ENCODE results near the gene SHISA8. TPM values are rescaled to one million over a fixed set of nuclear protein-coding genes. Genes with fewer than 3 reads are reported as not detected.

SHISA8 gene
- total and polyA plus RNA-seq, 10 of the 15 experiments (the other 5 are each of a cell fraction or from before 2014, with no cell fraction given), result 0.06 to 10.1 (median 0.25) TPM

- TF ChIP-seq PBX3 (IDR thresholded peaks at IDR 0.05; ENCODE audit: insufficient replicate concordance, low read depth, low read length) (peak; percentile 26), YY1 (IDR thresholded peaks at IDR 0.05; ENCODE audit: low read depth, low read length) (no peak), ZSCAN29 (IDR thresholded peaks at IDR 0.05) (no peak), ELK1 (IDR thresholded peaks at IDR 0.05; ENCODE audit: low read depth, low read length) (peak; percentile 60; the same call in 1 of the 2 replicates), MXI1 (IDR thresholded peaks at IDR 0.05; ENCODE audit: low read depth, low read length) (no peak), SUPT20H (IDR thresholded peaks at IDR 0.05; ENCODE audit: borderline replicate concordance, control insufficient read depth, low read depth, low read length) (no peak), CBX5 (IDR thresholded peaks at IDR 0.05; ENCODE audit: low read depth) (no peak), RBBP5 (conservative IDR thresholded peaks at IDR 0.05) (no peak), ESRRA (IDR thresholded peaks at IDR 0.05; ENCODE audit: low read length) (no peak), HDAC6 (IDR thresholded peaks at IDR 0.05; ENCODE audit: unreplicated experiment) (no peak), KLF5 (IDR thresholded peaks at IDR 0.05; ENCODE audit: partially characterized antibody) (no peak), STAT1 (conservative IDR thresholded peaks at IDR 0.05) (no peak), POLR2A (IDR thresholded peaks at IDR 0.05; ENCODE audit: low read depth, low read length) (peak; percentile 85), BCL11A (IDR thresholded peaks at IDR 0.05; ENCODE audit: low read depth, low read length) (no peak), MEF2A (IDR thresholded peaks at IDR 0.05; ENCODE audit: insufficient read depth, low read depth, low read length) (no peak), SMAD1 (IDR thresholded peaks at IDR 0.05; ENCODE audit: low read depth, partially characterized antibody) (no peak), PAX5 (IDR thresholded peaks at IDR 0.05; ENCODE audit: borderline replicate concordance, low read depth, low read length) (peak; percentile 29; the same call in 1 of the 2 replicates), SP1 (IDR thresholded peaks at IDR 0.05; ENCODE audit: low read depth, low read length) (peak; percentile 40), TCF3 (IDR thresholded peaks at IDR 0.05; ENCODE audit: borderline replicate concordance, insufficient read depth, low read depth, low read length) (no peak; the same call in 1 of the 2 replicates), EED (IDR thresholded peaks at IDR 0.05; ENCODE audit: low read depth) (peak; percentile 78), POU2F2 (IDR thresholded peaks at IDR 0.05; ENCODE audit: borderline replicate concordance, low read depth, low read length) (peak; percentile 42; the same call in 2 of the 3 replicates), MEF2B (IDR thresholded peaks at IDR 0.05; ENCODE audit: partially characterized antibody, poor library complexity, severe bottlenecking) (peak; percentile 21), SMAD5 (IDR thresholded peaks at IDR 0.05; ENCODE audit: low read depth) (0 out of 2 replicates have a peak, but pooled peaks have one; percentile 72), ZNF24 (IDR thresholded peaks at IDR 0.05) (no peak), CEBPB (IDR thresholded peaks at IDR 0.05; ENCODE audit: borderline replicate concordance in 1 of 2, low read depth in 2 of 2, low read length in 2 of 2) (no peak), JUNB (IDR thresholded peaks at IDR 0.05) (no peak), ZBTB11 (CRISPR knock-in tag; IDR thresholded peaks at IDR 0.05) (no peak)
These were observed 4.7 kb upstream of the SHISA8 start (continued) for GRCh38 chr22:41919357-41920224.
